ENCODE measurements around the gene FABP6. TPM values are rescaled to one million over a fixed set of nuclear protein-coding genes. Genes with fewer than 3 reads are reported as not detected.

The FABP6 gene
- total RNA-seq, 1 experiment from 2014 or later, result 0.31 TPM

DNA sequence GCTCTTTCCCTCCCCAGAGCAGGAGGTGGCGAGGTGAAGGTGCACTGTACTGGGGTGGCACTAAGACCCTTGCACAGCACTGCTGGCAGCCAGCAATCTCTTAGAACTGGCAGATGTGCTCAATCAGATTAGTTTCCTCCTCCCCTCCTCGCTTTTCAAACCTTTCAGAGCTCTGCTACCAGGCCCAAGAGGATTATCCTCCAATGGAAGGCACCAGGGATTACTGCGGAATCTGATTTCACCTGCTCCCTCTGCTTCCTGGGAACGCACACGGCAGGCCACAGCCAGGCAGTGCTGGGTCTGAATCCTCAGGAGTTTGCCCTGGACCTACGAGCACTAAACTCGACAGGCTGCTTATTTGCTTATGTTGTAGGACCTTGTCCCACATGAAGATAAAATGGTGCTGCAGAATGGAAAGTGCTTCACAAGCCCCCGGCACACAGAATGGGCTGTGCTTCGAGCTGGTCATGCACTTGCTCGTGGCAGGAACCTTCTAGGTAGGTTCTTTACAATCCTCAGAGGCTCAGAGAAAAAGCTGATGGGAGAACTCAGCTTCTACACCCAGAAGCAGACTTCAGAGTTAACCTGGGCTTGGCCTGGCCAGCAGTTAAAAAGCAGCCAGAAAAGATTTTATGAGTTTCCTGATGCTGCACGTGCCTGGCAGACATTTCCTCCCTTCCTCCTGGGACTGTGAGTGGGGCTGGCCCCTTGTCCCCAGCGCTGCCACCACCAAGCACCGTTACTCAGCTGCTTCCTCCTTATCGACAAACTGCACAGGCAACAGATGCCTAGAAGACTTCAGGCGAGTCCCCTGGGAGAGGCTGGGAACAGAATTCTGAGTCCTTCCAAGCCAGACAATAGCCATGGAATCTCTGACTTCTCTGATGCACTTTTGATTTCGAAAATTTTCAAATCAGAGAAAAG, 33.1 kb downstream of the FABP6 start:
- DNase-seq (ENCODE audit: low read depth, low spot score), result no peak
- ATAC-seq, result no peak
- Histone ChIP-seq H3K36me3 (ENCODE audit: control insufficient read depth, insufficient read depth, low read length) (no peaks in the 10 kb centered on the region; the same call in 1 of the 2 replicates), H3K4me1 (ENCODE audit: control insufficient read depth, insufficient read depth, low read length) (no peaks in the 10 kb centered on the region), H3K4me3 (ENCODE audit: low read depth in 2 of 2, low read length in 2 of 2) (no peak overlapping the region), H3K27ac (ENCODE audit: low read length) (no peak overlapping the region), H3K9me3 (ENCODE audit: control insufficient read depth, insufficient read depth, low read depth, low read length) (no peaks in the 10 kb centered on the region), H3K27me3 (ENCODE audit: control insufficient read depth, insufficient read depth, low read length) (no peaks in the 10 kb centered on the region)
- POLR2A ChIA-PET, result no interaction called here
- in situ Hi-C loops (cut with HindIII; ENCODE audit: low pct_unique_long_range_greater_than_20kb, low sequenced_read_pairs) (no loop called here), intact Hi-C loops (cut with micrococcal nuclease; ENCODE audit: unreplicated experiment) (no loop called here)
- TF ChIP-seq, protein P1, sequence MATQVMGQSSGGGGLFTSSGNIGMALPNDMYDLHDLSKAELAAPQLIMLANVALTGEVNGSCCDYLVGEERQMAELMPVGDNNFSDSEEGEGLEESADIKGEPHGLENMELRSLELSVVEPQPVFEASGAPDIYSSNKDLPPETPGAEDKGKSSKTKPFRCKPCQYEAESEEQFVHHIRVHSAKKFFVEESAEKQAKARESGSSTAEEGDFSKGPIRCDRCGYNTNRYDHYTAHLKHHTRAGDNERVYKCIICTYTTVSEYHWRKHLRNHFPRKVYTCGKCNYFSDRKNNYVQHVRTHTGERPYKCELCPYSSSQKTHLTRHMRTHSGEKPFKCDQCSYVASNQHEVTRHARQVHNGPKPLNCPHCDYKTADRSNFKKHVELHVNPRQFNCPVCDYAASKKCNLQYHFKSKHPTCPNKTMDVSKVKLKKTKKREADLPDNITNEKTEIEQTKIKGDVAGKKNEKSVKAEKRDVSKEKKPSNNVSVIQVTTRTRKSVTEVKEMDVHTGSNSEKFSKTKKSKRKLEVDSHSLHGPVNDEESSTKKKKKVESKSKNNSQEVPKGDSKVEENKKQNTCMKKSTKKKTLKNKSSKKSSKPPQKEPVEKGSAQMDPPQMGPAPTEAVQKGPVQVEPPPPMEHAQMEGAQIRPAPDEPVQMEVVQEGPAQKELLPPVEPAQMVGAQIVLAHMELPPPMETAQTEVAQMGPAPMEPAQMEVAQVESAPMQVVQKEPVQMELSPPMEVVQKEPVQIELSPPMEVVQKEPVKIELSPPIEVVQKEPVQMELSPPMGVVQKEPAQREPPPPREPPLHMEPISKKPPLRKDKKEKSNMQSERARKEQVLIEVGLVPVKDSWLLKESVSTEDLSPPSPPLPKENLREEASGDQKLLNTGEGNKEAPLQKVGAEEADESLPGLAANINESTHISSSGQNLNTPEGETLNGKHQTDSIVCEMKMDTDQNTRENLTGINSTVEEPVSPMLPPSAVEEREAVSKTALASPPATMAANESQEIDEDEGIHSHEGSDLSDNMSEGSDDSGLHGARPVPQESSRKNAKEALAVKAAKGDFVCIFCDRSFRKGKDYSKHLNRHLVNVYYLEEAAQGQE (IDR thresholded peaks at IDR 0.05; ENCODE audit: insufficient read depth in 1 of 2, low read depth in 2 of 2, low read length in 1 of 2), result no peak
- TF ChIP-seq POLR2AphosphoS5 (IDR thresholded peaks at IDR 0.05; ENCODE audit: low read depth, low read length), result no peak
- TF ChIP-seq, protein P2, sequence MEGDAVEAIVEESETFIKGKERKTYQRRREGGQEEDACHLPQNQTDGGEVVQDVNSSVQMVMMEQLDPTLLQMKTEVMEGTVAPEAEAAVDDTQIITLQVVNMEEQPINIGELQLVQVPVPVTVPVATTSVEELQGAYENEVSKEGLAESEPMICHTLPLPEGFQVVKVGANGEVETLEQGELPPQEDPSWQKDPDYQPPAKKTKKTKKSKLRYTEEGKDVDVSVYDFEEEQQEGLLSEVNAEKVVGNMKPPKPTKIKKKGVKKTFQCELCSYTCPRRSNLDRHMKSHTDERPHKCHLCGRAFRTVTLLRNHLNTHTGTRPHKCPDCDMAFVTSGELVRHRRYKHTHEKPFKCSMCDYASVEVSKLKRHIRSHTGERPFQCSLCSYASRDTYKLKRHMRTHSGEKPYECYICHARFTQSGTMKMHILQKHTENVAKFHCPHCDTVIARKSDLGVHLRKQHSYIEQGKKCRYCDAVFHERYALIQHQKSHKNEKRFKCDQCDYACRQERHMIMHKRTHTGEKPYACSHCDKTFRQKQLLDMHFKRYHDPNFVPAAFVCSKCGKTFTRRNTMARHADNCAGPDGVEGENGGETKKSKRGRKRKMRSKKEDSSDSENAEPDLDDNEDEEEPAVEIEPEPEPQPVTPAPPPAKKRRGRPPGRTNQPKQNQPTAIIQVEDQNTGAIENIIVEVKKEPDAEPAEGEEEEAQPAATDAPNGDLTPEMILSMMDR (IDR thresholded peaks at IDR 0.05), result no peak
- CTCF ChIA-PET, result no interaction called here
- BruUV-seq (replicated peaks), result no TSS peak

DNA sequence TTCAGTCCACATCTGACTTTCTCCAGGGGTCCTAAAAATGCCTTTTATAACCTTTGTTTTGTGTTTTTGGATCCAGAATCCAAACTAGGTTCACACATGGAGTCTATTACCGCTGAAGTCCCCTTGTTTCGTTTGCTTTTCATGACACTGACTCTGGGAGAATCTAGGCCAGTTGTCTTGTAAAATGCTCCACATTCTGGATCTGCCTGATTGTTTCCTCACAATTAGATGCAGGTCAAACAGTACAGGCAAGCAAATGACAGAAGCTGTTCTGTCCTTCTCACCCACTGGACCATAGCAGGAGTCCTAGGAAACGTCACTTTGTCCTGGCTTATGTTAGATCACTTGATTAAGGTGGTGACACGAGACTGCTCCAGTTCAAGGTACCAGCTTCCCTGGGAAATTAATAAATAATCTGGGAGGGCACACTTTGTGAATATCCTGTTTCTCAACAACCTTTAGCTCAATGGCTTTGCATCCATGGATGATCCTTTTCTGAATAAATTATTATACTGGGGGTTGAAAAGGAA, 34.1 kb downstream of the FABP6 start:
- no peaks in the 10 kb centered on the region for H3K9me3 ChIP-seq (ENCODE audit: control insufficient read depth, insufficient read depth, low read depth, low read length)

More for the DNA sequence above, 34.1 kb downstream of the FABP6 start:
- H3K4me3 ChIP-seq (ENCODE audit: low read depth in 2 of 2, low read length in 2 of 2), result no peak overlapping the region
- no TSS peak for BruUV-seq (replicated peaks)
- CTCF ChIA-PET, result no interaction called here
- H3K36me3 ChIP-seq (ENCODE audit: control insufficient read depth, insufficient read depth, low read length), result no peaks in the 10 kb centered on the region; the same call in 1 of the 2 replicates
- intact Hi-C loops (cut with micrococcal nuclease; ENCODE audit: unreplicated experiment), result no loop called here
- DNase-seq (ENCODE audit: low read depth, low spot score) (no peak), ATAC-seq (no peak)
- TF ChIP-seq SIN3A (IDR thresholded peaks at IDR 0.05; ENCODE audit: borderline replicate concordance, insufficient read depth, low read depth, low read length) (no peak), POLR2AphosphoS5 (IDR thresholded peaks at IDR 0.05; ENCODE audit: low read depth, low read length) (no peak), TCF7L2 (IDR thresholded peaks at IDR 0.05; ENCODE audit: low read depth, low read length) (no peak)
- TF ChIP-seq, protein P2 (IDR thresholded peaks at IDR 0.05), result no peak
- TF ChIP-seq, protein P1 (IDR thresholded peaks at IDR 0.05; ENCODE audit: insufficient read depth in 1 of 2, low read depth in 2 of 2, low read length in 1 of 2), result no peak
- no peak overlapping the region for H3K27ac ChIP-seq (ENCODE audit: low read length)
- no peaks in the 10 kb centered on the region for H3K4me1 ChIP-seq (ENCODE audit: control insufficient read depth, insufficient read depth, low read length)
- in situ Hi-C loops (cut with HindIII; ENCODE audit: low pct_unique_long_range_greater_than_20kb, low sequenced_read_pairs), result no loop called here
- H3K27me3 ChIP-seq (ENCODE audit: control insufficient read depth, insufficient read depth, low read length), result no peaks in the 10 kb centered on the region
- POLR2A ChIA-PET, result interaction anchor here (0.6 kb wide), 1 partner anchor 29 kb away, joined by 17 read pairs; no protein-coding TSS in a partner anchor
